DMS114 treated with DMSO at 0.1 percent for 48 hours (cell line): Measurements from ENCODE around the gene NRGN.

Source experiments
- DNase-seq: peaks from one replicate; lab custom pipeline; 2025; ENCODE audit not compliant: unreplicated experiment; lab: John Stamatoyannopoulos, UW

Gene NRGN

GRCh38 chr11:124738713-124739478 is 846 bp upstream of the NRGN start:
- DNase-seq = no peak

DNA sequence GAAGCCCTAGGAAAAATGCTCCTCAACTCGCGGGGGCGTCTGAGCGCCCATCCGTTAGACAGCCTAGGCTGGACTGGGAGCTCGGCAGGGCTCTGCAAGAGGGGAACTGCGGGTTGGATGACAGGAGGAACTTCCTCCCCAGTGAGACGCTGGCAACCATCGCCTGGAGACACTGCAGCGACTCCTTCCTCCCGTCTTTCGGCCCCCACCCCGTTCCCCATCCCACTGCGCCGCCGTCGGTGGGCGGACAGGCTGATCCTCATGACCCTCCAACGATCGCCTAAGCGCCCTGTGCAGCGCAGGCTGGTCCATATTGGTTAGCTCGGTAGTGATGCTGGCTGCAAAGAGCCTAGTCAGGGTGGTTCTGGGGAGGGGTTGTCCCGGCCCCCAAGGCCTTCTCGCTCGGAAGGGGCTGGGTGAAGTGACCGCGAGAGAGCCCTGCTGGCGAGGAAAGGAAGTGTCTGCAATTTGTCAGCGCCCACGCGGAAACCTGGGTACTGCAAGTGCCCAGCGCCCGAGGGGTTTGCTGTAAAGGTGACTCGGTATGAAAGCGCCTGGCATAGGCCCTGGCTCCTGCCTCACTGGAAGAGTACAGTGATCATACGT is 638 bp downstream of the NRGN start:
- DNase-seq = no peak

DNA sequence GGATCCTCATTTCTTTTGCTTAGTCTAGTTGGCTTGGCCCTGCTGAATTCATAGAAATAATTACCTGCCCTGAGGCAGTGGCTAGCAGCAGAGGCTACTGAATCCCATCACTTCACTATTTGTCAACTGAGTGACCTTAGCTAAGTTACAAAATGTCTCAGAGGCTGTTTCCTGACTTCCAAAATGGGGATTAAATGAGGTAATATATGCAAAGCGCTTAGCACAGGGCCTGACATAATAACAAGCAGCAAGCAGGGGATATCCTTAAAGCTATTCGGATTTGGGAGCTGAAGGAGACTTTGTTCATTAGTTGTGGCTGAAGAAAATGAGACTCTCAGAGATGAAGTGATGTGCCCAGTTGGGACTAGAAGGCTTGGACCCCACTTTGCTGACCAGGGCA is 2.8 kb downstream of the NRGN start:
- no peak for DNase-seq

DNA sequence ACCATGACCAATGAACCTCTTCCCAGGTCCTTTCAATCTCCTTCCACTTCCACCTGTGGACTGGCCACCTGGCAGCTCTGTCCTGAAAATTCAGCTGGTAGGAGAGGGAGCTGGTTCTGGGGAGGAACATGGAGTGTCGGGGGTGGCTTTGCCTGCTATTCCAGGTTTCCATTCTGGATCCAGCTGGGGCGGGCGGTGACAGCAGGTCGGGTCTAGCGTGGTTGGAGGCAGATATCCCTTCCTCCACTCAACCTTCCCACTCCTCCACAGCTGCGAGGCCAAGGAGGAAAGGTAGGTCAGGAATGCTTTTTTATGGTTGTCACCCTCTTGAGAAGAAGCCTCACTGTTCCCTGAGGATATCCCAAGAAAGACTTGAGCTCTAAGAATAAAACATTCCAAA is 3.3 kb downstream of the NRGN start:
- DNase-seq = no peak

GRCh38 chr11:124745270-124745834 is 5.6 kb downstream of the NRGN start:
- no peak for DNase-seq

- DNase-seq = no peak
These were observed 6.3 kb downstream of the NRGN start for GRCh38 chr11:124745835-124746620.

DNA sequence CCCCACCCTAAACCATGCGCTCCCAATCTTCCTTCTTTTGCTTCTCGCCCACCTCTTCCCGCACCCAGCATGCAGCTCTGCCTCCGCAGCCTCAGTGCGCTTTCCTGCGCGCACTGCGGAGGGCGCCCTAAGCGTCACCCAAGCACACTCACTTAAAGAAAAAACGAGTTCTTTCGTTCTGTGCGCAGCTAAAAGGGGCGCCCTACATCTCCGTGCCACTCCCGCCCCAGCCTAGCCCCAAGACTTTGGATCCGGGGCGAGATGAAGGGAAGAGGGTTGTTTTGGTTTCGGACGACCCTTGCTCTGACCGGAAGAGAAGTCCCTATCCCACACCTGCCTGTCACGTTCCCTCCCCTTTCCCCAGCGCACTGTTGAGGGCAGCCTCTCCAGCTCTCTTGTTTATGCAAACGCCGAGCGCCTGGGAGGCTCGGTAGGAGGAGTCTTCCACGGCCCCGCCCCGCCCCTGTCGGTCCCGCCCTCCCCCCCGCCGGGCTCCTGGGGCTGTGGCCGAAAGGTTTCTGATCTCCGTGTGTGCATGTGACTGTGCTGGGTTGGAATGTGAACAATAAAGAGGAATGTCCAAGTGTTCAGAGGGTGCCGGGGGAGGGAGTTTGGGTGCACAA is 7.0 kb downstream of the NRGN start:
- DNase-seq = no peak

- no peak for DNase-seq
These were observed 7.8 kb downstream of the NRGN start for GRCh38 chr11:124747406-124748099.

DNA sequence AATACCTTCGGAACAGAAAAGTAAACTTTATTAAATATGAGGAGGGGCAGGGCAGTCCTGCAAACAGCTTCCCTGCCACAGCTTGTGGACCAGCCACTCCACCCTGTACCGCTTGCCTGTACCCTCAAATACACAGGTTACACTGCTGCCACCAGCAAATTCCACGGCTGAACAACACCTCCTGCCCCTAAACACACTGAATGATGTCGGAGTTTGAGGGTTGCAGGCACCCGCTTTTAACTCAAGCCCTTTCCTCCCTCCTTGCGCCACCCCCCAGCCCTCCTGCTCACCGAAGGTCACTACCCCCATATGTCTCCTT is 8.3 kb downstream of the NRGN start:
- DNase-seq = no peak

DNA sequence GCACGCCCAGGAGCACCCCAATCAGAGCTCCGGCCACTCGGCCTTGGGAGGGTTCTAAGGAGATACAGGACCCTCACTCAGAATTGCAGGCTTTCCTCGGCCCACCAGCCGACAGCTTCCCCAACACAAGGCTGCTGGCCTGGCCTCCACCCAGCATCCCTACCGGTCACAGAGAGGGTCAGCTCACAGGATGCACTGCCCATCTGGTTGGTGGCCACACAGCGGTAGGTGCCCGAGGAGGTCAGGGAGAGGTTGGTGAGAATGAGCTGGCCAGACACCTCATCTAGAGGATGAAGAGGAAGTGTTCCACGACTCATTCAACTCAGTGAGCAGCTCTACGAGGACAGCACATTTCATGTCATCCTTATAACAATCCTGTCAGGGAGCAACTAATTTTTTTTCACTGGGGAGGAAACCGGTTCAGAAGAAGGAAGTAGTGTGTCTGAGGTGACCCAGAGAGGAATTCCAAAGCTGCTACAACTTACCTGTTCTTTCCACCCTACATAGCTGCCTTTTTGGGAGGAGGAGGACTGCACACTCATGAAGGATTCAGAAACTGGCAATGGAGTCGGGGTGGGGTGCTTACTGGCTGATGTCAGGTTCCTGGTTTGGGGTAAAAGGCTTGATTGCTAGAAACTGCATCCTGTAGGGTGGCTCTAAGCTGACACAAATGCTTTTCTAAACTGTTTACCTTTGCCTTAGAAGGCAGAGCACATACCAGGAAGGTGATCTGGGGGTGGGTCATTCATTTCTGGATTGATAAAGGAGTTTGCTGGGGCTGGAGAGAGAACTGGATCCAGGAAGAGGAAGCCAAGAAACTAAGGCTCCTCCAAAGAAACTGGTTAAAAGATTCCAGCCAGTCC is 9.0 kb downstream of the NRGN start:
- no peak for DNase-seq

DNA sequence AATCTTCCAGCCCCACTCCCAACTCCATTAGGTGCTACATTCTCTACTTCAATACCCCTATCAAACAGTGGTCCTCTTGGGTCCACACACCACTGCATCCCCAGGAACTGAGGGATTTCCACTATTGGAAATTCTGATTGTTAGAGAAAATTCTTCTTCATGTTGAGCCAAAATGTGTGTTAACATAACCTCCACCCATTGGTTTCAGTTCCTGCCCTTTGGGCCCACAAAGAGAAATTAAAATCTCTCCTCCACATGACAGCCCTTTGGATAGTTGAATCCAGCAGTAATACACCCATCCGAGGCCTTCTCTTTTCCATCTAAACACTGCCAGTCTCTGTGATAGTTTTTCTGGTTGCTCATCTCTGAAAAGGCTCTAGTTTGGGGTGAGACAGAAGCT is 10.2 kb downstream of the NRGN start:
- DNase-seq = no peak

DNA sequence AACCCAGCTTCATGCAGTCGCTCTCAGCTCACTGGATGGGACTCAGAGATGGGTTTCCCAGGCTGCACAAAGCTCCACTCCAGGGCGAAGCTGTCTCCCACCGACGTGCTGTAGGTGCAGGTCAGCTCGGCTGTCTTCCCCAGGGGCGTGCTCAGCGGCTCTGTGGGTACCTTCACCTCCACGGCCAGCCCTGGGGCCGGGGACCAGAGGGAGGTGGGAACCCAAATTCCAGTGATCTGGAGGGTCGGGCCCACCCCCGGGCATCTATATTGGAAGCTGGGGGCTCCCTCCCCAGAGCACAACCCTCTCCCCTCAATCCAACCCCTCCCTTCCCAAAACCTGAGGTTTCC is 11.6 kb downstream of the NRGN start:
- DNase-seq = no peak

DNA sequence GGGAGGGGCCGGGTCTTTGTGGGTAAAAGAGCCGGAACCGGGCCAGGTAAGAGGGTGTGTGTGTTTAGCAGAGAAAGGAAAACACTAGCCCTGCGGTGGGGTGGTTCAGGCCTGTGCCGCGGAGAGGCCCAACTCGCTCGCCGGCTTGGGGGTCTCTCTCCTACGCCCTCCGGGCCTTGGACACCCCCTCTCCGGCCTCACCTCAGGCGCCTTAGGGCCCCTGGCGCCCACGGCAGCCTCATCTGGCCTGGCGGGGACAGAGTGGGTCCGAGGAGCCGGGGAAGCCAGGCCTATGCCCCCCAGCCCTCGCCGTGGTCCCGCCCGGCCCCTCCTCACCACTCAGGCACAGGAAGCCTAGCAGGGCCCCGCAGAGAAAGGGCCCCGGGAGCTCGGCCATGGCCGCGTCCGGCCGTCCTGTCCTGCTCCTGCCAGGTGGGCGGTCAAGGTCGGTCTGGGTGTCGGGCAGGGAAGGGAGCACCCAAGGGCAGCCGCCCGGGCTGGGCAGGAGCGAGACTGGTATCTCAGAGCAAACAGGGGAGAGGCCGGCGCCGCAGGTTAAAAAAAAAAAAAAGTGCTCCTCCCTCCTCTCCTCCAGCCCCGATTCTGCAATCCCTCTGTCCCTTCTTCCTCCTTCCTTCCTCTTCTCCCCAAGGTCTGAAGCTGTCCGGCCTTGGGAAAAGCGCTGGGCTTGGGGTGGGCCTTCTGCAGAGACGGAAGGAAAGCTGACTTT is 12.2 kb downstream of the NRGN start, which contains the start of gene VSIG2:
Gene VSIG2 (minus strand): TSS at position 515 of the 730 bp plus-strand sequence. CDS start 118 bp downstream, at position 397.
- DNase-seq = no peak

DNA sequence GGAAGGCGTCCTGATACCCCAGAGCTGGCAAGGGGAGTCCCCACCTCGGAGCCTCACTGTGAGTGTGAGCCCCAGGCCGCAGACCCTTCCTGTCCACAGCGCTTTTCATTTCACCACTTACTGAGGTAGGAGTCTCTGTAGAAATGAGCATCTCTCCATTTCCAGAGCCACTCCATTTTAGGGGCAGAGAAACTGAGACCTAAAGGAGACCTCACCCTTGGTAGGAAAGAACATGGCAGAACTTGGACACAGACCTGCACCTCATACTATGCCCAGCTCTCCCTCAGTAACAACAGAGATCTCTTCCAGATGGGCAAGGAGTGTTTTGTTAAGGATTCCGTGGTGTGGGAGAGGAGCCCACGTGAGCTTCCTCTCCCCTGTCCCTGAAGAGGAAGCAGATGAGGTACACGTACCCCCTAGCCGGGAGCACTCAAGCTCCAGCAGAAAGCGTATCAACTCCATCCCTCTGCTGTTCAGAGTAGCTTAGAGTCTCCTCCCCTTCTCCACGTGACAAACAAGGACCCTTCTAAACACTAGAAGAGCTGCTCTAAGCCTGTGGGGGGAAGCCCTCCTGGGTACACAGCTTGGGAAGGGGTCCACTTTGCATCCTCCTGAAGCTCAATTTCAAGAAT is 12.8 kb downstream of the NRGN start:
- no peak for DNase-seq

DNA sequence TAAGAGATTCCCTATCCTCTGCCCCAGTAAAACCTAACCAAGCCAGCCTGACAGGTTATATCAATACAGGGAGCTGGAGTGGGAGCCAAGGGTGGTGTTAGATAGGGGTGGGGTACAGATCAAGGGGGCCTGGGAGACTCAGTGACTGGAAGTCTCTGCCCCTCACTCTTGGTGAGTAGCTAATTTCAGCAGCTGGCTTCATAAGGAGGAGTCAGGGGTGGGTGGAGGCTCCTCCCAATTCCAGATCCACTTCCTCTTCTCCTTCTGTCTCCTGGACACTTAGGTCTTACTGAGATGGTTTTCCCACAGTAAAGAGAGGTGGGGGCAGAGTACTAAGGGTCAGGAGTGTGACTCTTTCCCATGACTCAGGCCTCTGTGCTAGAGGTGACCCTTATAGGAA is 13.5 kb downstream of the NRGN start:
- DNase-seq = no peak

DNA sequence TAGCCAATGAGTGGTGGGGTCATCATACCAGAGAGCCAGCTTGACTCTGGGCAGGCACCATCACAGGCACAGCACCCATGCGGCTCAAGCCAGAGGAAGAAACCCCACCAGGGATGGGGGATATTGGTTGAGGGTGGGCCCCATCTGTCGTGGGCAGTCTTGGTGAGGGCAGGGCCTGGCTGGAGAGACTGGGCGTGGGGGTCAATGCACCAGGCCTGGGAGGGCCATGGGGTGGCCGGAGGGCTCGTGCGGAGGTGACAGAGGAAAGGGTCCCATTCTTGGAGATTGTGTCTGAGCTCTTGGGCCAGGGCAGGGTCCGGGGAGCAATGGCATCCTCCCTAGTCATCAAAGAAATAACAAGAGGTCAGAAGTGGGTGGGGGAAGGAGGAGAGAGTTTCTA is 13.9 kb downstream of the NRGN start:
- no peak for DNase-seq

- no peak for DNase-seq
These were observed 14.6 kb downstream of the NRGN start for GRCh38 chr11:124754309-124754708.

GRCh38 chr11:124754710-124755109 is 15.0 kb downstream of the NRGN start:
- no peak for DNase-seq
